Ishikawa (cell line): ENCODE results near the gene AGMO.

Experiments
- EGR1 ChIP-seq: IDR thresholded peaks from 2 replicates; pipeline ENCODE4 v1.6.1; 2012
- EP300 ChIP-seq: IDR thresholded peaks from 2 replicates; pipeline ENCODE4 v1.6.1; 2012; ENCODE audit warnings: borderline replicate concordance
- NFIC ChIP-seq: IDR thresholded peaks from 2 replicates; pipeline ENCODE4 v1.6.1; 2012
- TAF1 ChIP-seq: IDR thresholded peaks from 2 replicates; pipeline ENCODE4 v1.6.1; 2012; ENCODE audit warnings: low read depth, mild to moderate bottlenecking
- USF1 ChIP-seq: IDR thresholded peaks from 2 replicates; pipeline ENCODE4 v1.6.1; 2012

GRCh38 chr7:15557686-15558085, 4.1 kb downstream of the AGMO start:
- TF ChIP-seq EP300 (no peak), EGR1 (no peak), NFIC (no peak), USF1 (no peak), TAF1 (no peak)
